GM21367 (cell line): ENCODE data around the gene CD47.

Experiments used
- ATAC-seq: cut with Tn5 transposase; IDR thresholded peaks from one replicate; pipeline ENCODE4 v1.9.1; 2021; ENCODE audit not compliant: unreplicated experiment

The CD47 gene

GRCh38 chr3:108090701-108091497, at the start of gene CD47:
Gene CD47 (minus strand): TSS chr3:108091031. CDS start chr3:108090908, 123 bp downstream.
- peak; percentile 50 for ATAC-seq

GRCh38 chr3:108137460-108137814, 46.6 kb upstream of the CD47 start:
- ATAC-seq, result no peak

GRCh38 chr3:108136561-108137459, 46.0 kb upstream of the CD47 start:
- no peak for ATAC-seq

GRCh38 chr3:108134555-108134880, 43.7 kb upstream of the CD47 start:
- ATAC-seq, result no peak

GRCh38 chr3:108133858-108134554, 43.2 kb upstream of the CD47 start:
- ATAC-seq, result no peak

- ATAC-seq, result no peak
Observed at GRCh38 chr3:108133048-108133369, 42.2 kb upstream of the CD47 start.

- ATAC-seq, result no peak
Observed at GRCh38 chr3:108131475-108132134, 40.8 kb upstream of the CD47 start.

- ATAC-seq, result no peak
Observed at GRCh38 chr3:108130701-108131474, 40.1 kb upstream of the CD47 start.

- no peak for ATAC-seq
Observed at GRCh38 chr3:108130236-108130635, 39.4 kb upstream of the CD47 start.

- ATAC-seq, result peak; percentile 13
Observed at GRCh38 chr3:108127301-108127988, 36.6 kb upstream of the CD47 start.

GRCh38 chr3:108126348-108126747, 35.5 kb upstream of the CD47 start:
- no peak for ATAC-seq

GRCh38 chr3:108125550-108126071, 34.8 kb upstream of the CD47 start:
- peak; percentile 61 for ATAC-seq

GRCh38 chr3:108125153-108125543, 34.3 kb upstream of the CD47 start:
- no peak for ATAC-seq

- peak; percentile 76 for ATAC-seq
Observed at GRCh38 chr3:108124337-108125152, 33.7 kb upstream of the CD47 start.

GRCh38 chr3:108123326-108123725, 32.5 kb upstream of the CD47 start:
- ATAC-seq, result no peak

- ATAC-seq, result no peak
Observed at GRCh38 chr3:108122276-108122675, 31.4 kb upstream of the CD47 start.

- ATAC-seq, result no peak
Observed at GRCh38 chr3:108119398-108120104, 28.7 kb upstream of the CD47 start.
